ENCODE results near the gene SUN3.

The SUN3 gene

DNA sequence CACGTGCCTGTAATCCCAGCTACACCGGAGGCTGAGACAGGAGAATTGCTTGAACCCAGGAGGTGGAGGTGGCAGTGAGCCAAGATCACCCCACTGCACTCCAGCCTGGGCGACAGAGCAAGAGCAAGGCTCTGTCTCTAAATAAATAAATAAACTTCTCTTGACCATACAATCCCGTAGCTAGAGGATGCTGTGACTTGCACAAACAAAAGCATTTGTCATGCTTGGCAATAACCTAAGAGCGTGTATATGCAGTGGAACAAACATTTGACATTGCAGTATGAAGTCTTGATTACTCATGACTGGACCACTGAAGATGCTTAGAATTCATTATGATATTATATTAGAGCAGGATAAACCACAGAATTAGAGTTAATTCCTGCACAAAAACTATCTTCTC, 5.0 kb upstream of the SUN3 start:
- TF ChIP-seq ZFX (IDR thresholded peaks at IDR 0.05), result no peak
- no peak overlapping the region for H3K27ac ChIP-seq

DNA sequence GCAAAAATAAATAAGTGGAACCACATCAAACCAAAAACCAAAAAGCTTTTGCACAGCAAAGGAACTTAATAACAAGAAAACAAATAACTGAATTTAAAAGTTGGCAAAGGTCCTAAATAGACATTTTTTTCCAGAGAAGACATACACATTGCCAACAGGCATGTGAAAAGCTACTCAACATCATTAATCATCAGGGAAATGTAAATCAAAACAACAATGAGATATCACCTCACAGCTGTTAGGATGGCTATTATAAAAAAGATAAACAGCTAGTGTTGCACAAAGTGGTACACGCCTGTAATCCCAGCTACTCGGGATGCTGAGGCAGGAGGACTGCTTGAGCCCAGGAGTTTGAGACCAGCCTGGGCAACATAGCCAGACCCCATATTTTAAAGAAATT, 2.2 kb upstream of the SUN3 start:
- H3K27ac ChIP-seq, result no peak overlapping the region
- TF ChIP-seq, protein P1, sequence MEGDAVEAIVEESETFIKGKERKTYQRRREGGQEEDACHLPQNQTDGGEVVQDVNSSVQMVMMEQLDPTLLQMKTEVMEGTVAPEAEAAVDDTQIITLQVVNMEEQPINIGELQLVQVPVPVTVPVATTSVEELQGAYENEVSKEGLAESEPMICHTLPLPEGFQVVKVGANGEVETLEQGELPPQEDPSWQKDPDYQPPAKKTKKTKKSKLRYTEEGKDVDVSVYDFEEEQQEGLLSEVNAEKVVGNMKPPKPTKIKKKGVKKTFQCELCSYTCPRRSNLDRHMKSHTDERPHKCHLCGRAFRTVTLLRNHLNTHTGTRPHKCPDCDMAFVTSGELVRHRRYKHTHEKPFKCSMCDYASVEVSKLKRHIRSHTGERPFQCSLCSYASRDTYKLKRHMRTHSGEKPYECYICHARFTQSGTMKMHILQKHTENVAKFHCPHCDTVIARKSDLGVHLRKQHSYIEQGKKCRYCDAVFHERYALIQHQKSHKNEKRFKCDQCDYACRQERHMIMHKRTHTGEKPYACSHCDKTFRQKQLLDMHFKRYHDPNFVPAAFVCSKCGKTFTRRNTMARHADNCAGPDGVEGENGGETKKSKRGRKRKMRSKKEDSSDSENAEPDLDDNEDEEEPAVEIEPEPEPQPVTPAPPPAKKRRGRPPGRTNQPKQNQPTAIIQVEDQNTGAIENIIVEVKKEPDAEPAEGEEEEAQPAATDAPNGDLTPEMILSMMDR (conservative IDR thresholded peaks at IDR 0.05), result no peak

DNA sequence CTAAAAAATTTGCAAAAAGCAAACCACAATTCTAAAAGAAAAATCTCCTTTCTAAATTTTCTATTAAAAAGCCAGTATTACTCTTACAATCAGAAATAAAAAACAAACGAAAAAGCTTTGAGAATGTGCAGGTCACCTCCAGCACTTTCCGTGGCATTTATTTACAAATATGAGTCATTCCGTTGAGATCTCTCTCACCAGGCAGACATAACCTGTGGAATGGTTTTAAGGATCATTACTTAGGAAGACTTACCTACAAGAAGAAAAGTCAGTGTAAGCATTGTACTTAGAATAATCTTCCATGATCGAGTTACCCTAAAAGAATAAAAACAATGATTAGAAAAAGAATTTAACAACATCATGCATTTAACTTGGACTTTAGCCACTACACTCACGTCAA, 3.3 kb downstream of the SUN3 start:
- no peak overlapping the region for H3K27ac ChIP-seq
- no peak for TF ChIP-seq ZFX (IDR thresholded peaks at IDR 0.05)
- TF ChIP-seq, protein P1 (conservative IDR thresholded peaks at IDR 0.05), result no peak

DNA sequence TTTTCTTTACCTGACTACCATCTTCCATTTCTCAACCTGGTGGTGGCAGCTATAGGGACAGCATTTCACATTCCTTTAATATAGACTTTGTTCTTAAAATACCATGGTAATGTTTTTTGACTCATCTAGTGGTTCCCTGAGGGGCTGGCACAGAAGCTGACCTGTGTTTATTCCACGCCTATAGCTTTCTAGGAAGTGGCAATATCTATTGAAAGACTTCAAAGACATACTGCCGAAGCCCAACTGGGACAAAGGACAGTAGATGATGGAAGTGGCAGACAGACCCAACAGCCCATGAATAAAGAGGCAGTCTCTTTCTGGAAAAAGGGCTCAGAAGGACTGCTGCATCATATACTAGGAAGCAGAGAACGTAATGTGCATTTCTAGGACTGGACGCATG, 11.2 kb downstream of the SUN3 start:
- no peak overlapping the region for H3K27ac ChIP-seq
- no peak for TF ChIP-seq ZFX (IDR thresholded peaks at IDR 0.05)
- TF ChIP-seq, protein P1 (conservative IDR thresholded peaks at IDR 0.05), result no peak

DNA sequence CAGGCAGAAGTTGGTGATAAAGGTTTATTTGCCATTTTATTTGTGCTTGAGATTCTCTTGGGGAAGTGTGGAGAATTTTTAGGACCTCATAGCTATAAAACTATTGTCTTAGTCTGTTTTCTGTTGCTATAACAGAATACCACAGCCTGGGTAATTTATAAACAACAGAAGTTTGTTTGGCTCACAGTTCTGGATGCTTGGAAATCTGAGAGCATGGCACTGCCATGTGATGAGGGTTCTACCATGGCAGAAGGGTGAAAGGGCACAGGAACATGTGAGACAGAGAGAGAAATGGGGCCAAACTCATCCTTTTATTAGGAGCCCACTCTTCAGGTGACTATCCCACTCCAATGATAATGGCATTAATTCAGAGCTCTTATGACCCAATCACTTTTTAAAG, 12.3 kb downstream of the SUN3 start:
- no peak for TF ChIP-seq ZFX (IDR thresholded peaks at IDR 0.05)
- TF ChIP-seq, protein P1 (conservative IDR thresholded peaks at IDR 0.05), result no peak

DNA sequence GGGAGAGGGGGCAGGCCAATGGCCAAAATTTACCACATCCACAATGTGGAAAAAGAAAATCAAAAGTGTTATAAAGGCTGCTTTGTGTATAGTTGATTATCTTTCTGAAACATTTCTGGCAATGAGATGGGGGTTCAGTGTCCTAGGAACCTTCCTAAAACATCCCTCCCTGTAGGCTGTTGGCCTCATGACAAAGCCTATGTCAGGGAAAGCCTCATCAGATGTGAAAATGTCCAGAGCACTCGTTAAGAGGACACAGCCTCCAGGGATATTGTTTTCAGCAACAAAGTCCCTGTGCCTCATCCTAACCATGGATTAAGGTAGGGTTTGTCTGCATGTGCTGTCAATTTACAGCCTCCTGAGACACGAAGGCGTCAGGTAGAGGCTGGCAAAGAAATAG, 17.0 kb downstream of the SUN3 start:
- TF ChIP-seq, protein P1 (conservative IDR thresholded peaks at IDR 0.05), result no peak
- no peak for TF ChIP-seq ZFX (IDR thresholded peaks at IDR 0.05)
- H3K27ac ChIP-seq, result no peak overlapping the region

More for the DNA sequence above, 12.3 kb downstream of the SUN3 start:
- H3K27ac ChIP-seq, result no peak overlapping the region

DNA sequence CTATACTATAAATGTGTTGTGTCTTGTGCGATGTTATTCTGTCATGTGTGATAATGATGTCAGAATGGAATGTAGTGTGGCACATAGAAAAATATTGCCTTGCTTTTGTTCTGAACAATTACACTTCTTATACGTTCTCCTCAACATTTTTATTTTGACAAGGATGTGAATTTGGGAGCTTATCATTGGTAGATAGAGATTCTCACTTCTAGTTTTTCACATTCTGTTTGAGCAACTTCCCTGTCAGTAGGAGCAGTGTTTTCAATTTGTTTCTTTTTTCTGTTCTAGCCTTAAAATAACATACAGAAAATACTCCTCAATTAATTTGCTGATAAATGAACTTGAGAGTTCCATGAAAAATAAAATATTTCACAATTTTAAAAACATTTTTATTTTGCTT, 17.6 kb downstream of the SUN3 start:
- TF ChIP-seq, protein P1 (conservative IDR thresholded peaks at IDR 0.05), result no peak
- TF ChIP-seq ZFX (IDR thresholded peaks at IDR 0.05), result no peak
- H3K27ac ChIP-seq, result no peak overlapping the region

DNA sequence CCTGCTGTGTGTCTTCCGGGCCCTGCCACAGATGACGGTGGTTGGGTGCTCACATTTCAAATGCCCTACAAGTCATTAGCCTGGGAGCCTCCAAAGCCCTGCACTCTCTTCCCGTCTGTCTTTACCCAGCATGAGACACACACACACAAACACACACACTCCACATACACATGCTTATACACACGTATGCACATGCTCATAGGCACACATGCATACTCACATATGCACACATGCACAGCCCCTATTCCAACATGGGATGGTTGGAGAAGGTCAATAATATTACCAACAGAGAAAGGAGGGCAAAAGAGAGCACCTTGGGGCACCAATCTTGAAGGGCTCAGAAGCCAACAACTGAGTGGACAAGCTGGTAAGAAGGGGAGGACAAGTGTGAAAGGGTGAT, 19.0 kb downstream of the SUN3 start:
- TF ChIP-seq, protein P1 (conservative IDR thresholded peaks at IDR 0.05), result no peak
- no peak for TF ChIP-seq ZFX (IDR thresholded peaks at IDR 0.05)
- H3K27ac ChIP-seq, result no peak overlapping the region

All from C4-2B (cell line).